Placental epithelial cell (primary cell): ENCODE measurements around the gene C3orf18. TPM values are rescaled to one million over a fixed set of nuclear protein-coding genes. Genes with fewer than 3 reads are reported as not detected.

Experiments
- total RNA-seq: library from RNA; depleted of rRNA; stranded (reverse); fragments of >200 nt; gene quantifications from 2 replicates; pipeline ENCODE4 v1.2.3, GENCODE V29; 2012

C3orf18 gene
- 4.3 and 7.4 TPM in 2 replicates for total RNA-seq

GRCh38 chr3:50567386-50568167 is at the start of gene C3orf18:
C3orf18 (minus strand) TSS chr3:50567747; CDS start chr3:50565699, 2,048 bp downstream.

GRCh38 chr3:50611464-50612233 is 44.1 kb upstream of the C3orf18 start, which contains the start of gene CISH:
CISH (minus strand) TSS chr3:50611774; CDS start chr3:50611650, 124 bp downstream.

DNA sequence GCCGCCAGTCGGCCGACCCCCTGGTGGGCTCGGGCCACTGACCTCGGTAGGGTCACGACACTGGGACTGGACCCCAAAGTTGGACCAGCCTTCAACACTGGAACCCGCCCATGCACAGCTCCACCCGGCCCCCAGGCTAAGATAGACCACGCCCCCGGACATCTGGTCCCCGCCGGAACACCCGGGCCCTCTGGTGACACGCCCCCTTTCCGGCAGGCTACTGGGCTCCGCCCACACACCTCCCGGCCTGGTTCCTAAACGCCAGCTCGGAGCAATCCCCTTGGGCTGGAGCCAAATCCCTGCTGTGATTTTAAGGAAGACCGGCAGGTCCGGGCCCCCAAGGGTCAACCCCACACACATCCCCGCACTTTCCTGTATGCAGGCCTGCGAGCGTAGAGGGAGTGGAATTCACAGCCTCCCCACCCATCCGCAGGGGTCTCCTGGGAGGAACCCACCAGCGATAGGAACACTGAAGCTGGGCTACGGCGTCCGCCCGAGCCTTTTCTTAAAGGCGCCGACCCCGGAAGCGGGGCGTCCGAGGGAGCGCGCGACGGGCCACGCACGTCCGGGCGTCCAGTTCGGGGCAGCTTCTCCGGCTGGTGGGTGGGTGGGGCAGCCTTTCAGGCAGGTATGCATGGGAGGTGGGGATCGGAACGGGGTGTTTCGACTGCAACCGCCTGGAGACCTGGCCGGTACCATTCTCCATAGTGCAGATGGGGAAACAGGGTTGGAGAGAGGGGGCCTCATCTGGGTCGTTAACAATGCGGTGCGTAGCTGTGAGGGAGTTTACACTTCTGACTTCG is 1.6 kb upstream of the C3orf18 start, which contains the start of gene HEMK1:
TSS of gene HEMK1 (plus strand) at position 576 of the 803 bp plus-strand sequence. CDS start 1,583 bp downstream, outside the sequence.

Other genes with a start within 250 kb of the C3orf18 start
- gene HYAL2, start 245.0 kb downstream of the C3orf18 start, total RNA-seq = 89.9 and 110 TPM in 2 replicates
- gene TUSC2, start 239.5 kb downstream of the C3orf18 start, total RNA-seq = 16.9 and 29.1 TPM in 2 replicates
- gene RASSF1, start 226.9 kb downstream of the C3orf18 start, total RNA-seq = 13.9 and 22.4 TPM in 2 replicates
- gene ZMYND10, start 222.0 kb downstream of the C3orf18 start, total RNA-seq = 0.33 and 1.6 TPM in 2 replicates
- 29.1 and 38.5 TPM in 2 replicates for gene NPRL2, start 217.0 kb downstream of the C3orf18 start, total RNA-seq
- 31.0 and 32.9 TPM in 2 replicates for gene CYB561D2, start 216.9 kb downstream of the C3orf18 start, total RNA-seq
- 66.7 and 76.6 TPM in 2 replicates for gene TMEM115, start 208.2 kb downstream of the C3orf18 start, total RNA-seq
- gene CACNA2D2, start 64.1 kb downstream of the C3orf18 start, total RNA-seq = 0.39 TPM in 1 of 2 replicates, not detected in the other
- gene HEMK1, start 1.8 kb upstream of the C3orf18 start, total RNA-seq = 13.0 and 16.1 TPM in 2 replicates
- gene CISH, start 44.0 kb upstream of the C3orf18 start, total RNA-seq = 1.5 and 3.9 TPM in 2 replicates
- gene MAPKAPK3, start 49.4 kb upstream of the C3orf18 start, total RNA-seq = 23.9 and 54.4 TPM in 2 replicates
- 1.5 and 1.6 TPM in 2 replicates for gene DOCK3, start 107.2 kb upstream of the C3orf18 start, total RNA-seq